ENCODE measurements around the gene REEP6.

The REEP6 gene

DNA sequence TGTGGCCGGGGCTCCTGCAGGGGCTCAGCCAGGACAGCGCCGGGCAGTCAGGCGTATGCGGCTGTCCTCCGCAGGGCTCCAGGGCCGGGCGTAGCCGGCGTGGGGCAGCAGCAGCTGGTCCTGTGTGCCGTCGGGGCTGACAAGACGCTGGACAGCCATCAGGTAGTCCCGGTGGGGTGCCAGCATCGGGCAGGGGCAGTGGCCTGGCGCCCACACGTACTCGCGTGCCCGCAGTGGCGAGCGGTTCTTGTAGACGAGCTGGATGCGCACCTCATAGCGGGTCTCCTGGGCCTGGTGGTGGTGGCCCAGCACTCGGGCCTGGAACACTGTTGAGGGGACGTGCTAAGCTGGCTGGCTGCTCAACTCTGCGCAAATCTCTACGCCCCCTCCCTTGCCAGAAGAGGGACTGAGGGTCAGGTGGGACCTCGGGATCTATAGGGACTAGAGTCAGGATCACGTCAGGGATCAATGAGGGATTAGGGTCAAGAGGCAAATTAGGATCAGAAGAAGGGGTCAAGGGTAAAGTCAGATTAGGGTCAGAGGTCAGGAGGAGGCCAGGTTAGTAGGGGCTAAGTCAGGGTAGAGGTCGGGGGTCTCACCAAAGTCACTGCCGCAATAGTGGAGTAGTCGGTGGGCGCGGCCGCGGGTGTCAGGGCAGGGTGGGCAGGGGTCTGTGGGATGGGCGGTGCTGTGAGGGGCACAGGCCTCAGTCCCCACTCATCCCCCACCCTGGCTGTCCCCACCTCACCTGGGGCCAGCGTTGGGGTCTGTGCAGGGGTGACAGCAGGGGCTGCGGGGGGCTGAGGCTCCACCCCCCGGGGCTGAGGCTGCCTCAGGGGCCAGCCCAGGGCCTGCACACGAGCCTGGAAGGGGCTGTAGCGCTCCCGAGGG lies 15.3 kb downstream of the REEP6 start:
- Histone ChIP-seq H3K36me3 (replicated peaks in 1 of 2; ENCODE audit: control insufficient read depth in 2 of 2, insufficient read depth in 2 of 2, low read length in 2 of 2) (no peaks in the 10 kb centered on the region), H3K79me1 (ENCODE audit: low read depth, low read length) (no peaks in the 10 kb centered on the region), H3K23ac (ENCODE audit: low read depth, low read length, poor library complexity) (no peak overlapping the region), H4K91ac (ENCODE audit: low read depth, low read length, poor library complexity) (peak overlapping the region; percentile 9), H3K4me1 (ENCODE audit: control insufficient read depth in 2 of 2, insufficient read depth in 1 of 2, low read depth in 1 of 2, low read length in 2 of 2) (peaks cover 10 to 16% of the 10 kb centered on the region in 2 donors), H3K4me3 (ENCODE audit: low read length in 2 of 2) (no peak overlapping the region), H3K18ac (ENCODE audit: low read length) (no peak overlapping the region), H3K4me2 (ENCODE audit: insufficient read depth, low read length, poor library complexity, severe bottlenecking) (no peak overlapping the region), H4K8ac (ENCODE audit: low read depth, low read length) (no peak overlapping the region), H3K9me3 (replicated peaks in 1 of 2; ENCODE audit: control insufficient read depth in 2 of 2, insufficient read depth in 1 of 2, low read depth in 1 of 2, low read length in 2 of 2) (peaks cover 0 to 6% of the 10 kb centered on the region in 2 donors), H3K27ac (replicated peaks; ENCODE audit: low read length) (no peak overlapping the region), H3K4ac (ENCODE audit: low read length) (peak overlapping the region; percentile 24), H3K9ac (ENCODE audit: low read depth, low read length, poor library complexity) (no peak overlapping the region), H2BK12ac (ENCODE audit: low read length) (peak overlapping the region; percentile 93), H2BK15ac (ENCODE audit: low read length) (peak overlapping the region; percentile 87), H2AFZ (ENCODE audit: low read length) (no peak overlapping the region), H2BK5ac (ENCODE audit: low read length) (peak overlapping the region; percentile 71), H2AK5ac (ENCODE audit: low read depth, low read length) (peak overlapping the region; percentile 99), H2BK120ac (ENCODE audit: low read depth, low read length) (no peak overlapping the region), H3K14ac (ENCODE audit: low read length) (no peak overlapping the region), H3K27me3 (ENCODE audit: control insufficient read depth in 3 of 3, insufficient read depth in 3 of 3, low read depth in 1 of 3, low read length in 3 of 3) (peaks cover 0 to 30% (median 22%) of the 10 kb centered on the region in 3 experiments)
- DNase-seq (ENCODE audit: low spot score), result no peak
- WGBS, 2 donors (ENCODE audit: extremely low coverage in 2 of 2, insufficient read length in 2 of 2, insufficient replicate concordance in 1 of 2), result no CpG with 5 or more reads among the region's 45 CpGs

DNA sequence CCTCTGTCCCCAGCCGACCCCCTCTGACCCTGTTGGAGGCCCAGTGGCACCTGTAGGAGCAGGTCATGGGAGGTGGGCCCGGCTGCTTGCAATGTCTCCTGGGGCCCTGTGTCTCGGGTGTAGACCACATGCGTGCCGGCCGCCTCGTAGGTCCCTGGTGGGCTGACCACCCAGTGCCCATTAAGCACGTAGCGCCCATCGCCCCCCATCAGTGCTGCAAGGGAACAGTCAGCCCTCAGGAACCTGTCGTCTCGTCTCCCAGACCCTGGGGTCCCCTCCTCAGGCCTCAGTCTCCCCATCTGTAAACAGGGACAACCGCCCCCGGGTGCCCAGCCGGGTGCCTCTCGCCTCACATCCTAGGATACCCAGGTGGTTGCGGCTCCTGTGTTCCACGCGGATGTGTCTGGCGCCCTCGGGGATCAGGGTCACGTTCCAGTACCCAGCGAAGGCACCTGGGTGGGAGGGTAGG lies 16.2 kb downstream of the REEP6 start:
- Histone ChIP-seq H3K23ac (ENCODE audit: low read depth, low read length, poor library complexity) (peak overlapping the region; percentile 30), H2AK5ac (ENCODE audit: low read depth, low read length) (peak overlapping the region; percentile 99), H2AFZ (ENCODE audit: low read length) (peak overlapping the region; percentile 96), H3K18ac (ENCODE audit: low read length) (peak overlapping the region; percentile 95), H3K27ac (replicated peaks; ENCODE audit: low read length) (no peak overlapping the region), H4K91ac (ENCODE audit: low read depth, low read length, poor library complexity) (peak overlapping the region; percentile 80), H3K4me2 (ENCODE audit: insufficient read depth, low read length, poor library complexity, severe bottlenecking) (peak overlapping the region; percentile 39), H3K14ac (ENCODE audit: low read length) (no peak overlapping the region), H3K36me3 (replicated peaks in 1 of 2; ENCODE audit: control insufficient read depth in 2 of 2, insufficient read depth in 2 of 2, low read length in 2 of 2) (no peaks in the 10 kb centered on the region), H2BK15ac (ENCODE audit: low read length) (peak overlapping the region; percentile 90), H4K8ac (ENCODE audit: low read depth, low read length) (peak overlapping the region; percentile 89), H3K4me3 (ENCODE audit: low read length in 2 of 2) (no peak overlapping the region), H3K27me3 (ENCODE audit: control insufficient read depth in 3 of 3, insufficient read depth in 3 of 3, low read depth in 1 of 3, low read length in 3 of 3) (peaks cover 0 to 40% (median 28%) of the 10 kb centered on the region in 3 experiments), H3K9ac (ENCODE audit: low read depth, low read length, poor library complexity) (no peak overlapping the region), H3K4ac (ENCODE audit: low read length) (peak overlapping the region; percentile 61), H2BK5ac (ENCODE audit: low read length) (peak overlapping the region; percentile 71), H2BK120ac (ENCODE audit: low read depth, low read length) (peak overlapping the region; percentile 97), H3K9me3 (replicated peaks in 1 of 2; ENCODE audit: control insufficient read depth in 2 of 2, insufficient read depth in 1 of 2, low read depth in 1 of 2, low read length in 2 of 2) (peaks cover 0 to 5% of the 10 kb centered on the region in 2 donors), H2BK12ac (ENCODE audit: low read length) (peak overlapping the region; percentile 99), H3K79me1 (ENCODE audit: low read depth, low read length) (no peaks in the 10 kb centered on the region), H3K4me1 (ENCODE audit: control insufficient read depth in 2 of 2, insufficient read depth in 1 of 2, low read depth in 1 of 2, low read length in 2 of 2) (peaks cover 10 to 16% of the 10 kb centered on the region in 2 donors)
- DNase-seq (ENCODE audit: low spot score), result no peak
- WGBS, 2 donors (ENCODE audit: extremely low coverage in 2 of 2, insufficient read length in 2 of 2, insufficient replicate concordance in 1 of 2), result no CpG with 5 or more reads among the region's 23 CpGs

DNA sequence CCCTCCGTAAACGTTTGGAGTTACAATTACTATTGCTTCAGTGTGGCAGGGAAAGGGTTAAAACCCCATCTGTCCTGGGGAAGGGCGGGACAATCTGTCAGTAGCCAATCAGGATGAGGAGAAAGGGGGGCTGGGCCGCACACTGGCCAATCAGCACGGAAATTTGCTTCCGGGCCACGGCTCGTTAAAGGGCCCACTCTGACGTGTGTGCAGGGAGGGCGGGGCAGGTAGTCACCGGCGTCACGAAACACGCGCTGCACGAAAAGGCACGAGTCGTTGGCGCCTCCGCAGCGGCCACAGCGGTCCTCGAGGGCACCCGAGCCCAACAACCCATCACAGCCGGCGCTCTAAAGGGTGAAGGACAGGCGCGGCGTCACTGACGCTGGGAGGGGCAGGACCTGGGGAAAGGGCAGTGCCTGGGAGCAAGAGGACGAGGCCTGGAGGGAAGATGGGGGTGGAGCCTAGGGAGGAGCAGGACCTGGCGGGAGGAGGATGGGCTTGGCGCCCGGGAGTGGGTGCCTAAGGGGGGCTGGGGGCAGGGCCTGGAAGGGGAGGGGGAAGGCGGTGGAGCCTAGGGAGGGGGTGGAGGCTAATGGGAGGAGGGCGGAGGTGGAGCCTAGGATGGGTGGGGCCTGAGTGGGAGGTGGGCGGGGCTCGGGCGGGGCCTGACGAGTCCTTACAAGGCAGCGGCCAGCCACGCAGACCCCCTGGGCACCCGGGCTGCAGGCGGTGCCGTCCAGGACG lies 17.0 kb downstream of the REEP6 start:
- peak overlapping the region; percentile 99 for H2BK12ac ChIP-seq (ENCODE audit: low read length)
- H3K27me3 ChIP-seq (ENCODE audit: control insufficient read depth in 3 of 3, insufficient read depth in 3 of 3, low read depth in 1 of 3, low read length in 3 of 3), result peaks cover 2 to 43% (median 30%) of the 10 kb centered on the region in 3 experiments
- H3K18ac ChIP-seq (ENCODE audit: low read length), result peak overlapping the region; percentile 100
- peak overlapping the region; percentile 99 for H2BK5ac ChIP-seq (ENCODE audit: low read length)
- DNase-seq (ENCODE audit: low spot score), result peak; percentile 97
- peak overlapping the region; percentile 93 for H3K4ac ChIP-seq (ENCODE audit: low read length)
- peak overlapping the region; percentile 95 for H2AK5ac ChIP-seq (ENCODE audit: low read depth, low read length)
- peak overlapping the region; percentile 98 for H4K8ac ChIP-seq (ENCODE audit: low read depth, low read length)
- H3K4me1 ChIP-seq (ENCODE audit: control insufficient read depth in 2 of 2, insufficient read depth in 1 of 2, low read depth in 1 of 2, low read length in 2 of 2), result peaks cover 7 to 16% of the 10 kb centered on the region in 2 donors
- peak overlapping the region; percentile 96 for H2AFZ ChIP-seq (ENCODE audit: low read length)
- H2BK15ac ChIP-seq (ENCODE audit: low read length), result peak overlapping the region; percentile 94
- peak overlapping the region; percentile 97 for H3K27ac ChIP-seq (replicated peaks; ENCODE audit: low read length)
- peak overlapping the region; percentile 83 for H3K4me2 ChIP-seq (ENCODE audit: insufficient read depth, low read length, poor library complexity, severe bottlenecking)
- no CpG with 5 or more reads among the region's 46 CpGs for WGBS, 2 donors (ENCODE audit: extremely low coverage in 2 of 2, insufficient read length in 2 of 2, insufficient replicate concordance in 1 of 2)
- peak overlapping the region; percentile 63 to 89 for H3K4me3 ChIP-seq (ENCODE audit: low read length in 2 of 2)
- H3K14ac ChIP-seq (ENCODE audit: low read length), result peak overlapping the region; percentile 94
- no peaks in the 10 kb centered on the region for H3K36me3 ChIP-seq (replicated peaks in 1 of 2; ENCODE audit: control insufficient read depth in 2 of 2, insufficient read depth in 2 of 2, low read length in 2 of 2)
- H3K23ac ChIP-seq (ENCODE audit: low read depth, low read length, poor library complexity), result peak overlapping the region; percentile 98
- H3K9me3 ChIP-seq (replicated peaks in 1 of 2; ENCODE audit: control insufficient read depth in 2 of 2, insufficient read depth in 1 of 2, low read depth in 1 of 2, low read length in 2 of 2), result peaks cover 0 to 7% of the 10 kb centered on the region in 2 donors
- peak overlapping the region; percentile 97 for H3K9ac ChIP-seq (ENCODE audit: low read depth, low read length, poor library complexity)
- H2BK120ac ChIP-seq (ENCODE audit: low read depth, low read length), result peak overlapping the region; percentile 96
- H3K79me1 ChIP-seq (ENCODE audit: low read depth, low read length), result no peaks in the 10 kb centered on the region
- H4K91ac ChIP-seq (ENCODE audit: low read depth, low read length, poor library complexity), result peak overlapping the region; percentile 80

All from neuronal stem cell (in vitro differentiated cells).